Activated CD8-positive, alpha-beta T cell treated with anti-CD3 and anti-CD28 coated beads for 36 hours (primary cell): ENCODE measurements around the gene CCL4. TPM values are rescaled to one million over a fixed set of nuclear protein-coding genes. Genes with fewer than 3 reads are reported as not detected.

Experiments
- ATAC-seq: fragments of 200-7000 bp; cut with Tn5 transposase; one replicate; pipeline ENCODE4 v1.10.0; 2021; ENCODE audit warnings: mild to moderate bottlenecking, moderate library complexity
- CTCF ChIA-PET: fragments of 350-600 bp; sonication (Branson Sonifier 250); formaldehyde crosslinking; loops from one replicate; lab custom pipeline; 2021; ENCODE audit warnings: antibody characterized with exemption; lab: Charles Lee
- POLR2A ChIA-PET: fragments of 350-600 bp; sonication (Branson Sonifier 250); formaldehyde crosslinking; loops from one replicate; lab custom pipeline; 2021; ENCODE audit warnings: antibody characterized with exemption; lab: Charles Lee
- DNase-seq: peaks from one replicate; pipeline ENCODE4 v3.0.0-alpha.2; 2020
- H3K27ac Mint-ChIP-seq: one replicate; pipeline ENCODE4 v1.8.0; 2021; ENCODE audit warnings: mild to moderate bottlenecking, mixed read lengths
- H3K27me3 Mint-ChIP-seq: one replicate; pipeline ENCODE4 v1.8.0; 2021; ENCODE audit warnings: mixed read lengths
- H3K36me3 Mint-ChIP-seq: one replicate; pipeline ENCODE4 v1.8.0; 2021; ENCODE audit warnings: low read depth, mixed read lengths
- H3K4me1 Mint-ChIP-seq: one replicate; pipeline ENCODE4 v1.8.0; 2021; ENCODE audit warnings: low read depth, mixed read lengths
- H3K4me3 Mint-ChIP-seq: one replicate; pipeline ENCODE4 v1.8.0; 2021; ENCODE audit warnings: mild to moderate bottlenecking, moderate library complexity, mixed read lengths
- H3K9me3 Mint-ChIP-seq: one replicate; pipeline ENCODE4 v1.8.0; 2021; ENCODE audit warnings: mixed read lengths
- intact Hi-C: fragments of 100-400 bp; cut with micrococcal nuclease; formaldehyde crosslinking; loops from one replicate; pipeline ENCODE4 v1.10.0; 2022
- total RNA-seq, 2 experiments: library from RNA; stranded (reverse); gene quantifications; one replicate each; pipeline ENCODE4 v1.2.3, GENCODE V29; 2021
- TF ChIP-seq, protein P1 (sequence below): fragments of 200-600 bp; IDR thresholded peaks from one replicate; pipeline ENCODE4 v1.8.0; 2022; ENCODE audit warnings: antibody characterized with exemption, mild to moderate bottlenecking

Gene CCL4
- total RNA-seq, 2 experiments from 2014 or later, result 287 to 290 TPM

DNA sequence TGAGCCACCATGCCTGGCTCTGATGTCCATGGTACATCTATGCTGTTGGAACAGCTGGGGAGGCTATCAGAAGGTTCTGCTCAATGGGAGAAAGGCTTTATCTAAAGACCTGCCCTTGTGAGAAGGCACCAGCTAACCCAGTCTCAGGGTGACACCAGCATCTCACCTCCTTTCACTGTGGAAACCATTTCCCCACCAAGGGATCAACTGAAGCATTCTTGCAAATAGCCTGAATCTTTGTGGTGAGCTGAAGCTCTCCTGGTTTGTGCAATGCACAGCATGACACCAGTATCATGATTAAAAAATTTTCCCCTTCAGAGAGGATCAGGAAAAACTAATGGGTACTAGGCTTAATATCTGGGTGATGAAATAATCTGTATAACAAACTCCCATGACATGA, 34.5 kb upstream of the CCL4 start:
- H3K27me3 Mint-ChIP-seq, result peaks cover 4% of the 10 kb centered on the region
- ChIA-PET CTCF (interaction anchor here (1.1 to 10.2 kb wide), 6 partner anchors 8 to 100 kb away, joined by 3 to 85 read pairs (median 4); no protein-coding TSS in a partner anchor), POLR2A (no interaction called here)
- no peak for DNase-seq
- H3K36me3 Mint-ChIP-seq, result no peaks in the 10 kb centered on the region
- H3K4me3 Mint-ChIP-seq, result no peak overlapping the region
- H3K9me3 Mint-ChIP-seq, result no peaks in the 10 kb centered on the region
- TF ChIP-seq, protein P1, sequence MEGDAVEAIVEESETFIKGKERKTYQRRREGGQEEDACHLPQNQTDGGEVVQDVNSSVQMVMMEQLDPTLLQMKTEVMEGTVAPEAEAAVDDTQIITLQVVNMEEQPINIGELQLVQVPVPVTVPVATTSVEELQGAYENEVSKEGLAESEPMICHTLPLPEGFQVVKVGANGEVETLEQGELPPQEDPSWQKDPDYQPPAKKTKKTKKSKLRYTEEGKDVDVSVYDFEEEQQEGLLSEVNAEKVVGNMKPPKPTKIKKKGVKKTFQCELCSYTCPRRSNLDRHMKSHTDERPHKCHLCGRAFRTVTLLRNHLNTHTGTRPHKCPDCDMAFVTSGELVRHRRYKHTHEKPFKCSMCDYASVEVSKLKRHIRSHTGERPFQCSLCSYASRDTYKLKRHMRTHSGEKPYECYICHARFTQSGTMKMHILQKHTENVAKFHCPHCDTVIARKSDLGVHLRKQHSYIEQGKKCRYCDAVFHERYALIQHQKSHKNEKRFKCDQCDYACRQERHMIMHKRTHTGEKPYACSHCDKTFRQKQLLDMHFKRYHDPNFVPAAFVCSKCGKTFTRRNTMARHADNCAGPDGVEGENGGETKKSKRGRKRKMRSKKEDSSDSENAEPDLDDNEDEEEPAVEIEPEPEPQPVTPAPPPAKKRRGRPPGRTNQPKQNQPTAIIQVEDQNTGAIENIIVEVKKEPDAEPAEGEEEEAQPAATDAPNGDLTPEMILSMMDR, result no peak
- intact Hi-C loops, result no loop called here
- ATAC-seq, result no peak
- peak overlapping the region; percentile 39 for H3K27ac Mint-ChIP-seq
- peaks cover 54% of the 10 kb centered on the region for H3K4me1 Mint-ChIP-seq

DNA sequence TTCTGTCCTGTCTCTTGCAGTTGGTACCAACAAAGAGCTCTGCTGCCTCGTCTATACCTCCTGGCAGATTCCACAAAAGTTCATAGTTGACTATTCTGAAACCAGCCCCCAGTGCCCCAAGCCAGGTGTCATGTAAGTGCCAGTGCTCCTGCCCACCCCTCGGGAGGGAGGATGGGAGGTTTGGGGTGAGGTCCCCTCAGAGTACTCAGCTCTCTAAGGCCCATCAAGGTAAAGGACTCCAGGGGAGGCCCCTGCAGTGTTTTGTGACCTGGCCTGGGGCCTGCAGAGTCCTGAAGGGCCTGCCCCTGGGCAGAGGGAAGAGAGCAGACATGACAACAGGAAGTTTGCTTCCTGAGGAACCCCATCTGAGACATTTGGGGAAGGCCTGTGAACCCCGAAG, 33.2 kb upstream of the CCL4 start:
- Mint-ChIP-seq H3K4me1 (peaks cover 61% of the 10 kb centered on the region), H3K36me3 (no peaks in the 10 kb centered on the region), H3K27ac (peak overlapping the region; percentile 39), H3K27me3 (peaks cover 4% of the 10 kb centered on the region), H3K4me3 (no peak overlapping the region), H3K9me3 (no peaks in the 10 kb centered on the region)
- ATAC-seq (no peak), DNase-seq (no peak)
- intact Hi-C loops, result loop anchor here (5.0 kb wide), 1 partner anchor 98 kb away; no protein-coding TSS in a partner anchor
- TF ChIP-seq, protein P1, result no peak
- CTCF ChIA-PET, result interaction anchor here (1.0 to 10.2 kb wide), 6 partner anchors 19 to 93 kb away, joined by 3 to 85 read pairs (median 6); no protein-coding TSS in a partner anchor
- POLR2A ChIA-PET, result interaction anchor here (1.0 to 4.6 kb wide), 4 partner anchors 16 to 172 kb away, joined by 3 to 21 read pairs (median 6); partner anchors contain the start of gene CCL3

DNA sequence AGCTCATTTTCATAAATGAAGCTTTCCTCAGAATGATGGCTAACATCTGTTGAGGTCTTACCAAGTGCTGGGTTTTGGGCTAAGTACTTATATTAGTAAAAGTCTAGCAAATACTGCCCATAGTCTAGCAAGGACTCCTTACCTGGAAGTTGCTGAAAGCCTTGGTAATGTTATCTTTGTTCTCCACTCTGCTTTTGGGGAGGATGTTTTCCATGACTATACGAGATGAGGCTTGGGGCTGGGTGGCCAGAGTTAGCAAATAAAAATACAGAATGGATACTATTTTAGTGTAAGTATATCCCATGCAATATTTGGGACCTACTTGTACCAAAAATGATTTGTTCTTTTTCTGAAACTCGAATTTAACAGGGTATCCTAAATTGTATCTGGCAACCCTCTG, 31.9 kb upstream of the CCL4 start:
- Mint-ChIP-seq H3K36me3 (peaks cover 2% of the 10 kb centered on the region), H3K27ac (peak overlapping the region; percentile 82), H3K4me1 (peaks cover 53% of the 10 kb centered on the region), H3K4me3 (no peak overlapping the region), H3K27me3 (peaks cover 2% of the 10 kb centered on the region), H3K9me3 (peaks cover 2% of the 10 kb centered on the region)
- no peak for DNase-seq
- TF ChIP-seq, protein P1, result no peak
- POLR2A ChIA-PET, result interaction anchor here (0.9 to 4.6 kb wide), 7 partner anchors 10 to 96 kb away, joined by 3 to 21 read pairs (median 6); partner anchors contain the start of gene CCL3
- intact Hi-C loops, result loop anchor here (5.0 kb wide), 1 partner anchor 99 kb away; no protein-coding TSS in a partner anchor
- CTCF ChIA-PET, result interaction anchor here (1.3 to 10.2 kb wide), 22 partner anchors 8 to 307 kb away, joined by 3 to 85 read pairs (median 14); partner anchors contain the start of genes CCL16, CCL18 and CCL3
- no peak for ATAC-seq

DNA sequence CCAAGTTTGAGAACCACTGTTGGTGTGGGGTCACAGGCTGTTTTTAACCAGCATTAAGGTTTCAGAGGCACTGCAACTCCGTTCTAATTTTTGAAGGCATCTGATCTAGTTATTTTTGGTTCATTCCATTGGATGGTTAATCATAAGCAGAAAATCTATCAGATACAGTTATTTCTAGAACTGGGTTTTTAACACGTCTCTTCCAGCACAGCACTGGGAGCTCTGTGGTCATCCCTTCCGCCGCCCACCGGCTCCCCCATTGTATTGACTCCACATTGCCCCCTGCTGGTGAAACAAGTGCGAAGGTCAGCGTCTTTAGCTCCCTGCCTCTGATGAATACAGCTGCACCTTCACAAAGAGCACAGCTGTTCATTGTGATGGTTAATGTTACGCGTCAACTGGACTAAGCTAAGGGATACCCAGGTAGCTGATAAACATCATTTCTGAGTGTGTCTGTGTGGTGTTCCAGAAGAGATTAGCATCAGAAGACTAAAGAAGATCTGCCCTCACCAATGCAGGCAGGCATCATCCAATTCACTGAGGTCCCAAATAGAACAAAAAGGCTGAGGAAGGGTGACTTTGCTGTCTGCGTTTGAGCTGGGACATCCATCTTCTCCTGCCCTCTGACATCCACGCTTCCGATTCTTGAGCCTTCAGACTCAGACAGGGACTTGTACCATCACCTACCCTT, 31.1 kb upstream of the CCL4 start:
- POLR2A ChIA-PET, result interaction anchor here (0.7 to 4.6 kb wide), 10 partner anchors 9 to 99 kb away, joined by 3 to 21 read pairs (median 4); partner anchors contain the start of genes CCL16 and CCL3

More for the DNA sequence above, 31.1 kb upstream of the CCL4 start:
- peaks cover 2% of the 10 kb centered on the region for H3K36me3 Mint-ChIP-seq
- DNase-seq (peak; percentile 89), ATAC-seq (peak; percentile 85)
- H3K27ac Mint-ChIP-seq, result peak overlapping the region; percentile 82
- H3K9me3 Mint-ChIP-seq, result peaks cover 4% of the 10 kb centered on the region
- peaks cover 49% of the 10 kb centered on the region for H3K4me1 Mint-ChIP-seq
- no peak overlapping the region for H3K4me3 Mint-ChIP-seq
- CTCF ChIA-PET, result interaction anchor here (0.6 to 10.2 kb wide), 44 partner anchors 8 to 308 kb away, joined by 3 to 85 read pairs (median 5); partner anchors contain the start of genes CCL16, CCL18 and CCL3
- intact Hi-C loops, result loop anchor here (5.0 kb wide), 1 partner anchor 100 kb away; no protein-coding TSS in a partner anchor
- H3K27me3 Mint-ChIP-seq, result peaks cover 2% of the 10 kb centered on the region
- TF ChIP-seq, protein P1, result peak; percentile 90
